Keratinocyte (primary cell): ENCODE measurements around the gene MAPK8.

Experiments used
- EZH2 ChIP-seq: IDR thresholded peaks from one replicate; pipeline ENCODE4 v1.6.1; 2012; ENCODE audit warnings: inconsistent platforms, mild to moderate bottlenecking, low read length, moderate library complexity
- TF ChIP-seq, protein P1 (sequence below), 3 experiments: IDR thresholded peaks in 1 of 3; conservative IDR thresholded peaks in 1 of 3; optimal IDR thresholded peaks in 1 of 3; 2 replicates in 2 of 3; 3 replicates in 1 of 3; pipeline versions ENCODE3 to v1.5.1; 2011; ENCODE audit warnings: low read length in 3 of 3, mild to moderate bottlenecking in 3 of 3, moderate library complexity in 2 of 3, control low read depth in 1 of 3, inconsistent platforms in 1 of 3; ENCODE audit not compliant: insufficient read depth in 2 of 3; ENCODE audit errors: extremely low read depth in 1 of 3

DNA sequence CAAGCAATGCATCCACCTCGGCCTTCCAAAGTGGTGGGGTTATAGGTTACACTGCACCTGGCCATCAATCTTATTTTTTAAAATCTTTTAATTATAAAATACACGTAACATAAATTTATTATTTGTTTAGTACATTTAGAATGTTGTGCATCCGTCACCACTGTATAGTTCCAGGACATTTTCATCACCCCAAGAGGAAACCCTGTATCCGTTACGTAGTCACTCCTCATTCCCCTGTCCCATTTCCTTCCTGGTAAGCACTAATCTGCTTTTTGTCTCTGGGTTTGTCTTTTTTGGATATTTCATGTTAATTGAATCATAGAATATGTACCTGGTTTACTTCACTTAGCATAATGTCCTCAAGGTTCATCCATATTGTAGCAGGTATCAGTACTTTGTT, 51.2 kb downstream of the MAPK8 start:
- TF ChIP-seq EZH2: no peak
- TF ChIP-seq, protein P1, sequence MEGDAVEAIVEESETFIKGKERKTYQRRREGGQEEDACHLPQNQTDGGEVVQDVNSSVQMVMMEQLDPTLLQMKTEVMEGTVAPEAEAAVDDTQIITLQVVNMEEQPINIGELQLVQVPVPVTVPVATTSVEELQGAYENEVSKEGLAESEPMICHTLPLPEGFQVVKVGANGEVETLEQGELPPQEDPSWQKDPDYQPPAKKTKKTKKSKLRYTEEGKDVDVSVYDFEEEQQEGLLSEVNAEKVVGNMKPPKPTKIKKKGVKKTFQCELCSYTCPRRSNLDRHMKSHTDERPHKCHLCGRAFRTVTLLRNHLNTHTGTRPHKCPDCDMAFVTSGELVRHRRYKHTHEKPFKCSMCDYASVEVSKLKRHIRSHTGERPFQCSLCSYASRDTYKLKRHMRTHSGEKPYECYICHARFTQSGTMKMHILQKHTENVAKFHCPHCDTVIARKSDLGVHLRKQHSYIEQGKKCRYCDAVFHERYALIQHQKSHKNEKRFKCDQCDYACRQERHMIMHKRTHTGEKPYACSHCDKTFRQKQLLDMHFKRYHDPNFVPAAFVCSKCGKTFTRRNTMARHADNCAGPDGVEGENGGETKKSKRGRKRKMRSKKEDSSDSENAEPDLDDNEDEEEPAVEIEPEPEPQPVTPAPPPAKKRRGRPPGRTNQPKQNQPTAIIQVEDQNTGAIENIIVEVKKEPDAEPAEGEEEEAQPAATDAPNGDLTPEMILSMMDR (optimal IDR thresholded peaks at IDR 0.05 in 1 of 3, IDR thresholded peaks at IDR 0.05 in 1 of 3, conservative IDR thresholded peaks at IDR 0.05 in 1 of 3; ENCODE audit: extremely low read depth in 1 of 3, insufficient read depth in 2 of 3, low read length in 3 of 3): no peak
